ENCODE data around the gene MRPL57.
"Not testable (repeated sequence)": the region's sequence is repeated elsewhere in the genome, so short reads cannot be mapped to it uniquely, and the experiment has no call there.

MRPL57 gene

GRCh38 chr13:21176982-21177284 lies 475 bp downstream of the MRPL57 start:
- CTCF ChIA-PET, result interaction anchor here (0.8 to 7.1 kb wide), 14 partner anchors 8 to 980 kb away, joined by 3 to 66 read pairs (median 4); no protein-coding TSS in a partner anchor
- POLR2A ChIA-PET, result interaction anchor here (1.1 to 1.8 kb wide), 2 partner anchors 29 to 32 kb away, joined by 3 to 10 read pairs; no protein-coding TSS in a partner anchor
- no peak for TF ChIP-seq CTCF (IDR thresholded peaks at IDR 0.05; ENCODE audit: control extremely low read depth, extremely low read depth, low read depth, missing control alignments)
- no peak for DNase-seq (ENCODE audit: extremely low spot score)

GRCh38 chr13:21181671-21182070 lies 5.2 kb downstream of the MRPL57 start:
- POLR2A ChIA-PET, result no interaction called here
- CTCF ChIA-PET, result interaction anchor here (1.9 to 7.1 kb wide), 4 partner anchors 73 to 298 kb away, joined by 4 to 66 read pairs (median 9); no protein-coding TSS in a partner anchor
- TF ChIP-seq CTCF (IDR thresholded peaks at IDR 0.05; ENCODE audit: control extremely low read depth, extremely low read depth, low read depth, missing control alignments), result no peak
- DNase-seq (ENCODE audit: extremely low spot score), result no peak

- POLR2A ChIA-PET, CTCF ChIA-PET: not testable (repeated sequence)
These were observed 10.0 kb downstream of the MRPL57 start for GRCh38 chr13:21186410-21186809.

GRCh38 chr13:21194756-21195155 lies 18.3 kb downstream of the MRPL57 start:
- CTCF ChIA-PET; POLR2A ChIA-PET; DNase-seq (ENCODE audit: extremely low spot score): not testable (repeated sequence)

More at GRCh38 chr13:21186410-21186809, 10.0 kb downstream of the MRPL57 start:
- not testable (repeated sequence) for DNase-seq (ENCODE audit: extremely low spot score)

GRCh38 chr13:21197606-21198225 lies 21.3 kb downstream of the MRPL57 start:
- CTCF ChIA-PET; POLR2A ChIA-PET; DNase-seq (ENCODE audit: extremely low spot score): not testable (repeated sequence)

- POLR2A ChIA-PET, CTCF ChIA-PET: not testable (repeated sequence)
These were observed 21.9 kb downstream of the MRPL57 start for GRCh38 chr13:21198391-21198790.

GRCh38 chr13:21201456-21202190 lies 25.2 kb downstream of the MRPL57 start:
- DNase-seq (ENCODE audit: extremely low spot score); CTCF ChIA-PET; POLR2A ChIA-PET: not testable (repeated sequence)

More at GRCh38 chr13:21198391-21198790, 21.9 kb downstream of the MRPL57 start:
- DNase-seq (ENCODE audit: extremely low spot score), result not testable (repeated sequence)

- CTCF ChIA-PET, result no interaction called here
- POLR2A ChIA-PET, result no interaction called here
- no peak for DNase-seq (ENCODE audit: extremely low spot score)
- TF ChIP-seq CTCF (IDR thresholded peaks at IDR 0.05; ENCODE audit: control extremely low read depth, extremely low read depth, low read depth, missing control alignments), result no peak
These were observed 26.5 kb downstream of the MRPL57 start for GRCh38 chr13:21202767-21203531.

- no peak for TF ChIP-seq CTCF (IDR thresholded peaks at IDR 0.05; ENCODE audit: control extremely low read depth, extremely low read depth, low read depth, missing control alignments)
- DNase-seq (ENCODE audit: extremely low spot score), result no peak
- POLR2A ChIA-PET, result no interaction called here
- CTCF ChIA-PET, result interaction anchor here (1.6 kb wide), 1 partner anchor 9 kb away, joined by 4 read pairs; no protein-coding TSS in a partner anchor
These were observed 32.2 kb downstream of the MRPL57 start for GRCh38 chr13:21208652-21209154.

Measured in GM10248 (cell line).